HepG2 (cell line): ENCODE results near the gene TRIM23. TPM values are rescaled to one million over a fixed set of nuclear protein-coding genes. Genes with fewer than 3 reads are reported as not detected.

ENCODE experiments used
- BHLHE40 ChIP-seq: IDR thresholded peaks from 2 replicates; pipeline ENCODE4 v1.6.1; 2011; ENCODE audit warnings: low read length, improper control_type of control experiment
- CEBPB ChIP-seq: IDR thresholded peaks from 2 replicates; pipeline ENCODE4 v1.6.1; 2011; ENCODE audit warnings: low read depth, low read length, improper control_type of control experiment, borderline replicate concordance
- CHD4 ChIP-seq: fragments of 200-600 bp; sonication (generic); IDR thresholded peaks from 2 replicates; pipeline ENCODE4 v1.7.0; 2017; ENCODE audit warnings: mild to moderate bottlenecking, low read length, borderline replicate concordance
- DR1 ChIP-seq: sonication (generic); formaldehyde crosslinking; IDR thresholded peaks from 2 replicates; pipeline ENCODE4 v1.8.0; 2021; ENCODE audit warnings: mild to moderate bottlenecking, missing genetic modification reagents, inconsistent platforms
- FLYWCH1 ChIP-seq: sonication (generic); formaldehyde crosslinking; IDR thresholded peaks from 2 replicates; pipeline ENCODE4 v1.8.1; 2023; ENCODE audit warnings: mild to moderate bottlenecking, missing genetic modification reagents
- GFI1 ChIP-seq: sonication (generic); formaldehyde crosslinking; IDR thresholded peaks from 2 replicates; pipeline ENCODE4 v1.5.0; 2020; ENCODE audit warnings: missing genetic modification reagents, mild to moderate bottlenecking, borderline replicate concordance
- KAT2B ChIP-seq: fragments of 150-350 bp; IDR thresholded peaks from 2 replicates; pipeline ENCODE4 v1.6.1; 2014; ENCODE audit warnings: low read depth, low read length, borderline replicate concordance
- KLF16 ChIP-seq, 2 experiments: sonication (generic) in 1 of 2; formaldehyde crosslinking in 1 of 2; IDR thresholded peaks; 2 replicates each; pipeline versions ENCODE4 v1.6.1 to v1.8.0; 2016 to 2023; ENCODE audit warnings: missing genetic modification reagents in 2 of 2, missing compliant biosample characterization in 1 of 2
- MBNL3 ChIP-seq: fragments of 250-450 bp; sonication (Bioruptor Pico); conservative IDR thresholded peaks from 2 replicates; pipeline ENCODE4 v1.8.0; 2022; ENCODE audit warnings: mild to moderate bottlenecking, inconsistent platforms
- MED1 ChIP-seq: sonication (generic); formaldehyde crosslinking; IDR thresholded peaks from 2 replicates; pipeline ENCODE4 v1.4.0; 2020; ENCODE audit warnings: missing genetic modification reagents
- NFYB ChIP-seq: sonication (generic); formaldehyde crosslinking; IDR thresholded peaks from 2 replicates; pipeline ENCODE4 v1.4.0; 2020; ENCODE audit warnings: missing genetic modification reagents
- RAD21 ChIP-seq: fragments of 450-650 bp; formaldehyde crosslinking; IDR thresholded peaks from 2 replicates; pipeline ENCODE4 v1.5.0; 2020; ENCODE audit warnings: mild to moderate bottlenecking
- TBX3 ChIP-seq: fragments of 450-650 bp; IDR thresholded peaks from 2 replicates; pipeline ENCODE4 v1.6.1; 2017; ENCODE audit warnings: antibody characterized with exemption, mild to moderate bottlenecking, inconsistent platforms, borderline replicate concordance
- TP53 ChIP-seq: sonication (generic); formaldehyde crosslinking; conservative IDR thresholded peaks from 2 replicates; pipeline ENCODE4 v1.4.0; 2020; ENCODE audit warnings: missing genetic modification reagents
- ZBTB1 ChIP-seq: sonication (generic); formaldehyde crosslinking; IDR thresholded peaks from 2 replicates; pipeline ENCODE4 v1.4.0; 2020; ENCODE audit warnings: missing genetic modification reagents, borderline replicate concordance
- ZNF121 ChIP-seq: sonication (generic); formaldehyde crosslinking; IDR thresholded peaks from 2 replicates; pipeline ENCODE4 v1.5.0; 2020; ENCODE audit warnings: mild to moderate bottlenecking, missing genetic modification reagents
- ZNF264 ChIP-seq: sonication (generic); formaldehyde crosslinking; IDR thresholded peaks from 2 replicates; pipeline ENCODE4 v1.4.0; 2020; ENCODE audit warnings: missing genetic modification reagents
- ZNF432 ChIP-seq: sonication (generic); formaldehyde crosslinking; IDR thresholded peaks from 2 replicates; pipeline ENCODE4 v1.5.0; 2020; ENCODE audit warnings: missing genetic modification reagents, mild to moderate bottlenecking, borderline replicate concordance
- ZNF546 ChIP-seq: sonication (generic); formaldehyde crosslinking; conservative IDR thresholded peaks from 2 replicates; pipeline ENCODE4 v1.8.1; 2023; ENCODE audit warnings: mild to moderate bottlenecking, missing genetic modification reagents
- ZNF619 ChIP-seq: sonication (generic); formaldehyde crosslinking; IDR thresholded peaks from 2 replicates; pipeline ENCODE4 v1.4.0; 2020; ENCODE audit warnings: mild to moderate bottlenecking, missing genetic modification reagents
- ZNF746 ChIP-seq: sonication (generic); formaldehyde crosslinking; IDR thresholded peaks from 2 replicates; pipeline ENCODE4 v1.8.0; 2022; ENCODE audit warnings: mild to moderate bottlenecking, missing genetic modification reagents
- ZNF766 ChIP-seq: sonication (generic); formaldehyde crosslinking; IDR thresholded peaks from 2 replicates; pipeline ENCODE4 v1.5.0; 2020; ENCODE audit warnings: missing genetic modification reagents, borderline replicate concordance
- ZNF772 ChIP-seq: sonication (generic); formaldehyde crosslinking; IDR thresholded peaks from 2 replicates; pipeline ENCODE4 v1.5.0; 2020; ENCODE audit warnings: mild to moderate bottlenecking, missing genetic modification reagents
- ZNF850 ChIP-seq: sonication (generic); formaldehyde crosslinking; conservative IDR thresholded peaks from 2 replicates; pipeline ENCODE4 v1.9.0; 2021; ENCODE audit warnings: mild to moderate bottlenecking, missing genetic modification reagents
- polyA plus RNA-seq, 8 experiments: library from polyadenylated mRNA; depleted of rRNA in 3 of 8; stranded (reverse) in 7 of 8; unstranded in 1 of 8; fragments of >200 nt; fragmentation: Illumina TruSeq in 4 of 8; extraction: Trizol in 4 of 8; gene quantifications; 2 replicates each; pipeline versions ENCODE4 v1.2.1 to v1.2.3, GENCODE V29; 2011 to 2016; ENCODE audit warnings: low read depth in 4 of 8, missing spikeins in 1 of 8, mixed read lengths in 1 of 8; ENCODE audit not compliant: insufficient read depth in 1 of 8
- total RNA-seq, 5 experiments: library from RNA; depleted of rRNA; stranded (reverse); fragments of >200 nt; fragmentation: Illumina TruSeq; extraction: Trizol; gene quantifications; 2 replicates each; pipeline ENCODE4 v1.2.3, GENCODE V29; 2016; ENCODE audit warnings: low read depth in 1 of 5
- TF ChIP-seq, protein P1 (sequence below): sonication (generic); formaldehyde crosslinking; IDR thresholded peaks from 2 replicates; pipeline ENCODE4 v1.4.0; 2020; ENCODE audit warnings: mild to moderate bottlenecking, missing genetic modification reagents
- TF ChIP-seq, protein P2 (sequence below): IDR thresholded peaks from 2 replicates; pipeline ENCODE4 v1.6.1; 2016; ENCODE audit warnings: mild to moderate bottlenecking, missing biosample characterization, missing genetic modification reagents
- TF ChIP-seq, protein P3 (sequence below): sonication (generic); formaldehyde crosslinking; IDR thresholded peaks from 2 replicates; pipeline ENCODE4 v1.8.0; 2022; ENCODE audit warnings: mild to moderate bottlenecking, missing genetic modification reagents, moderate library complexity
- TF ChIP-seq, protein P4 (sequence below): sonication (generic); formaldehyde crosslinking; IDR thresholded peaks from 2 replicates; pipeline ENCODE4 v1.5.0; 2020; ENCODE audit warnings: missing genetic modification reagents, mild to moderate bottlenecking, borderline replicate concordance
- TF ChIP-seq, protein P5 (sequence below): sonication (generic); formaldehyde crosslinking; IDR thresholded peaks from 2 replicates; pipeline ENCODE4 v1.5.0; 2020; ENCODE audit warnings: missing genetic modification reagents

The TRIM23 gene
- total and polyA plus RNA-seq, 2 of the 13 experiments (the other 11 are each of a cell fraction or from before 2014, with no cell fraction given) = 4.6 to 11.4 TPM

DNA sequence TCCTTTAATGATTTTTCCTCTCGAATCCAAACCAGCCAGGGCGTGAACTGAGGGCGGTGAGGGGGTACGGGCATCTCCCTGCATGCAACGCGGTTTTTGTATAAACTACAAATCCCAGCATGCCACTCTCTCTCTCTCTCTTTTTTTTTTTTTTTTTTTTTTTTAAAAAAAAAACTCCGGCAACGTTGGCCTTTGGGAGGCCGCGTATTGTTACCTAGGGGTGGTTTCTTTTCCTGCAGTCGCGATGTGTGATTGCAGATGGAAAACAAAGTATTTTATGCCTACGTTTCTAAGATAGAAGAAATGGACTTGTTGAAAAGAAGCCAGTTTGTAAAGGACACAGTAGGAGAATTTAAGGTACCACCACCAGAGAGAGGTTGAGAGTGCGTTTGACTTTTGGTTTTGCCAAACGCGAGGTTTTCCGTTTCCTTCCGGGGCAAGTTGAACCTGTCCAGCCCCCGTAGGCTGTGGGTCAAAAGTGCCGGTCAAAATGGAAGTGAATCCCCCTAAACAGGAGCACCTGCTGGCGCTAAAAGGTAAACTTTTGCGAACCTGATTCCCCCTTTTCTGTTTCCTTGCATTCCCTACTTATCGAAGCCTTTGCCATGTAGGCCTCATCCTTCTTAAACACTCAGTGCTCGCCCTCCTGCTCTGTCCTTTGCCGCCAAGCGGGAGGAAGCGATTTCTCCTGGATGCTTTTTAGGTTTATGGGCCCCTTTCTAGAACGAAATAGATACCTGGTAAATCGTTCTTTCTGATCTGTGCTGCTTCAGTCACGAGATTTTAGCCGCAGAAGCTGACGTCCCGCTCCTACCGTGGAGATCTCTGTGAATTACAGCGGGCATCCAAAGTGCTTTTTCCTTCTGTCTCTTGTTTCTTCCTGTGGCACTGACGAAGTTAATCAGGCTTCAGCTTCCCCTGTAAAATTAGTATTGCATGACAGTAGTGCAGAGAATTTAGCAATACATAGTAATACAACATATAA lies 730 bp upstream of the TRIM23 start, which contains the start of the genes SHLD3 and TRAPPC13 (continued):
- TF ChIP-seq GFI1 (CRISPR knock-in tag) (no peak), NFYB (CRISPR knock-in tag) (no peak), KAT2B (no peak), DR1 (CRISPR knock-in tag) (peak; percentile 44; the same call in 1 of the 2 replicates), FLYWCH1 (no peak), ZNF619 (CRISPR knock-in tag) (no peak), BHLHE40 (no peak), ZNF772 (CRISPR knock-in tag) (no peak), CEBPB (no peak), TP53 (CRISPR knock-in tag) (no peak), ZNF264 (CRISPR knock-in tag) (peak; percentile 53; the same call in 1 of the 2 replicates), ZNF432 (CRISPR knock-in tag) (no peak), ZNF546 (no peak), ZNF746 (no peak), ZNF850 (CRISPR knock-in tag) (no peak), ZNF766 (CRISPR knock-in tag) (0 out of 2 replicates have a peak, but pooled peaks have one; percentile 36), RAD21 (CRISPR knock-in tag) (no peak), ZBTB1 (CRISPR knock-in tag) (no peak), KLF16 (CRISPR knock-in tag; IDR thresholded peaks at IDR 0.05) (0 out of 4 replicates have a peak, but pooled peaks of 1 of the 2 experiments have one; percentile 28), CHD4 (no peak), TBX3 (no peak), MBNL3 (CRISPR knock-in tag) (no peak), MED1 (CRISPR knock-in tag) (no peak; the same call in 1 of the 2 replicates), ZNF121 (CRISPR knock-in tag) (no peak)
- TF ChIP-seq, protein P1, sequence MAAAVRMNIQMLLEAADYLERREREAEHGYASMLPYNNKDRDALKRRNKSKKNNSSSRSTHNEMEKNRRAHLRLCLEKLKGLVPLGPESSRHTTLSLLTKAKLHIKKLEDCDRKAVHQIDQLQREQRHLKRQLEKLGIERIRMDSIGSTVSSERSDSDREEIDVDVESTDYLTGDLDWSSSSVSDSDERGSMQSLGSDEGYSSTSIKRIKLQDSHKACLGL = no peak
- TF ChIP-seq, protein P2, sequence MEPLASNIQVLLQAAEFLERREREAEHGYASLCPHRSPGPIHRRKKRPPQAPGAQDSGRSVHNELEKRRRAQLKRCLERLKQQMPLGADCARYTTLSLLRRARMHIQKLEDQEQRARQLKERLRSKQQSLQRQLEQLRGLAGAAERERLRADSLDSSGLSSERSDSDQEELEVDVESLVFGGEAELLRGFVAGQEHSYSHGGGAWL = no peak
- TF ChIP-seq, protein P3, sequence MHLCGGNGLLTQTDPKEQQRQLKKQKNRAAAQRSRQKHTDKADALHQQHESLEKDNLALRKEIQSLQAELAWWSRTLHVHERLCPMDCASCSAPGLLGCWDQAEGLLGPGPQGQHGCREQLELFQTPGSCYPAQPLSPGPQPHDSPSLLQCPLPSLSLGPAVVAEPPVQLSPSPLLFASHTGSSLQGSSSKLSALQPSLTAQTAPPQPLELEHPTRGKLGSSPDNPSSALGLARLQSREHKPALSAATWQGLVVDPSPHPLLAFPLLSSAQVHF (CRISPR knock-in tag) = no peak
- TF ChIP-seq, protein P4, sequence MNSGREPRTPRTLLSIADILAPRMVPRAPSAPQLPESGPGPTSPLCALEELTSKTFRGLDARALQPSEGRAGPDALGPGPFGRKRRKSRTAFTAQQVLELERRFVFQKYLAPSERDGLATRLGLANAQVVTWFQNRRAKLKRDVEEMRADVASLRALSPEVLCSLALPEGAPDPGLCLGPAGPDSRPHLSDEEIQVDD (CRISPR knock-in tag) = no peak
- TF ChIP-seq, protein P5, sequence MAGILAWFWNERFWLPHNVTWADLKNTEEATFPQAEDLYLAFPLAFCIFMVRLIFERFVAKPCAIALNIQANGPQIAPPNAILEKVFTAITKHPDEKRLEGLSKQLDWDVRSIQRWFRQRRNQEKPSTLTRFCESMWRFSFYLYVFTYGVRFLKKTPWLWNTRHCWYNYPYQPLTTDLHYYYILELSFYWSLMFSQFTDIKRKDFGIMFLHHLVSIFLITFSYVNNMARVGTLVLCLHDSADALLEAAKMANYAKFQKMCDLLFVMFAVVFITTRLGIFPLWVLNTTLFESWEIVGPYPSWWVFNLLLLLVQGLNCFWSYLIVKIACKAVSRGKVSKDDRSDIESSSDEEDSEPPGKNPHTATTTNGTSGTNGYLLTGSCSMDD = no peak
